CD4-positive, alpha-beta T cell treated with Interleukin-10 for 1 hour (primary cell): Measurements from ENCODE around the gene EPB41L4B.

ENCODE experiments used
- DNase-seq: peaks from one replicate; pipeline ENCODE4 v3.0.0-alpha.2; 2020

Gene EPB41L4B

GRCh38 chr9:109267555-109267954 lies 53.3 kb downstream of the EPB41L4B start:
- DNase-seq = no peak

- DNase-seq = no peak
Observed at GRCh38 chr9:109264877-109265587, 55.8 kb downstream of the EPB41L4B start.

GRCh38 chr9:109263358-109263757 lies 57.5 kb downstream of the EPB41L4B start:
- DNase-seq = no peak

- DNase-seq = no peak
Observed at GRCh38 chr9:109258481-109259302, 62.2 kb downstream of the EPB41L4B start.

- DNase-seq = no peak
Observed at GRCh38 chr9:109256336-109256735, 64.5 kb downstream of the EPB41L4B start.

- no peak for DNase-seq
Observed at GRCh38 chr9:109255394-109255793, 65.5 kb downstream of the EPB41L4B start.

GRCh38 chr9:109254317-109254716 lies 66.5 kb downstream of the EPB41L4B start:
- no peak for DNase-seq

GRCh38 chr9:109253637-109254284 lies 67.1 kb downstream of the EPB41L4B start:
- no peak for DNase-seq

- no peak for DNase-seq
Observed at GRCh38 chr9:109253241-109253636, 67.6 kb downstream of the EPB41L4B start.

GRCh38 chr9:109252291-109252690 lies 68.6 kb downstream of the EPB41L4B start:
- DNase-seq = no peak

GRCh38 chr9:109251776-109252106 lies 69.1 kb downstream of the EPB41L4B start:
- no peak for DNase-seq

GRCh38 chr9:109251080-109251775 lies 69.6 kb downstream of the EPB41L4B start:
- no peak for DNase-seq

- DNase-seq = no peak
Observed at GRCh38 chr9:109250771-109251079, 70.1 kb downstream of the EPB41L4B start.

- no peak for DNase-seq
Observed at GRCh38 chr9:109250311-109250741, 70.5 kb downstream of the EPB41L4B start.

GRCh38 chr9:109249615-109250014 lies 71.2 kb downstream of the EPB41L4B start:
- no peak for DNase-seq

GRCh38 chr9:109248133-109248581 lies 72.7 kb downstream of the EPB41L4B start:
- DNase-seq = no peak

- no peak for DNase-seq
Observed at GRCh38 chr9:109247228-109247627, 73.6 kb downstream of the EPB41L4B start.

GRCh38 chr9:109246533-109246932 lies 74.3 kb downstream of the EPB41L4B start:
- DNase-seq = no peak

- no peak for DNase-seq
Observed at GRCh38 chr9:109245310-109245897, 75.5 kb downstream of the EPB41L4B start.

GRCh38 chr9:109244179-109245132 lies 76.4 kb downstream of the EPB41L4B start:
- peak; percentile 65 for DNase-seq

GRCh38 chr9:109242741-109243140 lies 78.1 kb downstream of the EPB41L4B start:
- no peak for DNase-seq

GRCh38 chr9:109242014-109242413 lies 78.8 kb downstream of the EPB41L4B start:
- DNase-seq = no peak
